Right atrium auricular region (tissue), 2 donors: ENCODE results near the gene TTL. TPM values are rescaled to one million over a fixed set of nuclear protein-coding genes. Genes with fewer than 3 reads are reported as not detected.
"Not testable (repeated sequence)": the region's sequence is repeated elsewhere in the genome, so short reads cannot be mapped to it uniquely, and the experiment has no call there.

Source experiments
- DNase-seq: peaks from one replicate; pipeline ENCODE4 v3.0.0-alpha.2; 2019; ENCODE audit warnings: low spot score
- H3K27ac ChIP-seq, 2 donors: fragments of 200-600 bp; sonication (generic); 1 replicate in 1 of 2; 2 replicates in 1 of 2; pipeline ENCODE4 v1.5.1; 2016 to 2019
- H3K27me3 ChIP-seq, 2 donors: fragments of 200-600 bp; sonication (generic); one replicate each; pipeline versions ENCODE4 v1.5.1 to v1.6.0; 2017 to 2019
- H3K36me3 ChIP-seq: fragments of 200-600 bp; sonication (generic); one replicate; pipeline ENCODE4 v1.5.1; 2016
- H3K4me1 ChIP-seq, 2 donors: fragments of 200-600 bp; sonication (generic); one replicate each; pipeline versions ENCODE4 v1.5.1 to v1.6.0; 2017 to 2019
- H3K4me3 ChIP-seq, 2 donors: fragments of 200-600 bp; sonication (generic); 1 replicate in 1 of 2; 2 replicates in 1 of 2; pipeline ENCODE4 v1.5.1; 2017 to 2019; ENCODE audit warnings: mild to moderate bottlenecking in 1 of 2, moderate library complexity in 1 of 2
- H3K9me3 ChIP-seq, 2 donors: fragments of 200-600 bp; sonication (generic); one replicate each; pipeline ENCODE4 v1.5.1; 2019
- total RNA-seq, 2 donors: library from RNA; depleted of rRNA; stranded (reverse); fragments of >200 nt; gene quantifications; one replicate each; pipeline ENCODE4 v1.1.0, GENCODE V29; 2016
- TF ChIP-seq, protein P1 (sequence below), 2 donors: fragments of 200-600 bp; sonication (generic); IDR thresholded peaks; one replicate each; pipeline ENCODE4 v1.5.1; 2019; ENCODE audit warnings: antibody characterized with exemption in 2 of 2

Gene TTL
- total RNA-seq = 10 to 100 TPM; 24.9 to 32.4 TPM

DNA sequence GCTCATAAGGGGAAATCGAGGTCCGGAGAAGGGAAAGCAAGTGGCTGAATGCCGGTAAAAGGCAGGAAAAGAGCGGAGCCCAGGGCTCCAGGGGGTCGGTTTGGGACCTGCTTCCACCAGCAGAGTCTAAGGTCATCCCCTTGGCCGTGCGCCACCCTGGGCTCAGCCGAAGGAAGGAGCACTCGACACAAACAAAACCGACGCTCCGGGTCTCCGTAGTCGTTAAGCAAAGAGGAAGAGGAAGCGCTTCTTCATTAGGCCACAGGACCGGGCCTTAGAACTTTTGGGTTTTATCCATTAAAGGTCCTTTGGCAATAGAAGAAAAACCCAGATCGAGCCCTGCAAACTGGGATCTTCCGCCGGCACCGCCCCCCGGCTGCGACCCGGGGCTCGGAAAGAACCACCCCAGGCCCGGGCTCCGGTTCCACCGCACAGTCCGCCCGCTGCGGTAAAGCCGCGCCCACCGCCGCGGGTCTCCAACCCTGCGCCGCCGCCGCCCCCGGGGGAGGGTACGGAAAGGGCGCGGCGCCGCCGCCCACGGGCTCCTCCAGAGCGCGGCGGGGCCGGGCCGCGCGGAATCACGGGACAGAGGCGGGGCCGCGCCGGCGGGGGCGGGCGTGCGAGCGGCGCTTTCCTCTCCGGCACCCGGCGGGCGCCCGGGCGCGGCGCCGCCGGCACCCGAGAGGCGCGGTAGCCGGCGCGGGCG lies at the start of gene TTL:
TTL (plus strand) TSS at position 629 of the 706 bp plus-strand sequence. CDS start 189 bp downstream, outside the sequence.
- TF ChIP-seq, protein P1, sequence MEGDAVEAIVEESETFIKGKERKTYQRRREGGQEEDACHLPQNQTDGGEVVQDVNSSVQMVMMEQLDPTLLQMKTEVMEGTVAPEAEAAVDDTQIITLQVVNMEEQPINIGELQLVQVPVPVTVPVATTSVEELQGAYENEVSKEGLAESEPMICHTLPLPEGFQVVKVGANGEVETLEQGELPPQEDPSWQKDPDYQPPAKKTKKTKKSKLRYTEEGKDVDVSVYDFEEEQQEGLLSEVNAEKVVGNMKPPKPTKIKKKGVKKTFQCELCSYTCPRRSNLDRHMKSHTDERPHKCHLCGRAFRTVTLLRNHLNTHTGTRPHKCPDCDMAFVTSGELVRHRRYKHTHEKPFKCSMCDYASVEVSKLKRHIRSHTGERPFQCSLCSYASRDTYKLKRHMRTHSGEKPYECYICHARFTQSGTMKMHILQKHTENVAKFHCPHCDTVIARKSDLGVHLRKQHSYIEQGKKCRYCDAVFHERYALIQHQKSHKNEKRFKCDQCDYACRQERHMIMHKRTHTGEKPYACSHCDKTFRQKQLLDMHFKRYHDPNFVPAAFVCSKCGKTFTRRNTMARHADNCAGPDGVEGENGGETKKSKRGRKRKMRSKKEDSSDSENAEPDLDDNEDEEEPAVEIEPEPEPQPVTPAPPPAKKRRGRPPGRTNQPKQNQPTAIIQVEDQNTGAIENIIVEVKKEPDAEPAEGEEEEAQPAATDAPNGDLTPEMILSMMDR (IDR thresholded peaks at IDR 0.05) = no peak
- DNase-seq = peak; percentile 67
- Histone ChIP-seq H3K4me1 (peaks cover 0 to 26% of the 10 kb centered on the region in 2 donors), H3K27ac (peak within 1 kb of the TSS; percentile 88 to 92), H3K27me3 (no peaks in the 10 kb centered on the region), H3K36me3 (no peaks in the 10 kb centered on the region), H3K9me3 (no peaks in the 10 kb centered on the region), H3K4me3 (peak within 1 kb of the TSS; percentile 80 to 87)

DNA sequence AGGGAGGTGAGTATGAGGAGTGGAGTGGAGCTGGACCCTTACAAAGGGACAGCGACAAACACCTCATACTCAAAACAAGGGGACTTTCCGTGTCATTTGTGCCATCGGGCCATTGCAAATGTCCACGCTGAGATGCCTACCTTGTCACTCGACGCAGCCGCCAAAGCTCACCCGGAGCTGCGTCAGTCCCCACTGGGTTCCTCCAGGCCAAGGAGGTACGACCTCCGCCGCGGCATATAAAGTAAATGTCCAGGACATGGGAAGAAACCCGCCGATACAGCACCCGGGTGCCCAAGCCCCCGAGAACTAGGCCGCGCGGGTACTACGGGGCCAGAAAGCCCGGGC lies 49.6 kb upstream of the TTL start:
- not testable (repeated sequence) for H3K36me3 ChIP-seq, H3K9me3 ChIP-seq, H3K27me3 ChIP-seq, DNase-seq, H3K4me1 ChIP-seq
- peak overlapping the region; percentile 65 to 66 for H3K4me3 ChIP-seq
- peak overlapping the region; percentile 81 to 85 for H3K27ac ChIP-seq

DNA sequence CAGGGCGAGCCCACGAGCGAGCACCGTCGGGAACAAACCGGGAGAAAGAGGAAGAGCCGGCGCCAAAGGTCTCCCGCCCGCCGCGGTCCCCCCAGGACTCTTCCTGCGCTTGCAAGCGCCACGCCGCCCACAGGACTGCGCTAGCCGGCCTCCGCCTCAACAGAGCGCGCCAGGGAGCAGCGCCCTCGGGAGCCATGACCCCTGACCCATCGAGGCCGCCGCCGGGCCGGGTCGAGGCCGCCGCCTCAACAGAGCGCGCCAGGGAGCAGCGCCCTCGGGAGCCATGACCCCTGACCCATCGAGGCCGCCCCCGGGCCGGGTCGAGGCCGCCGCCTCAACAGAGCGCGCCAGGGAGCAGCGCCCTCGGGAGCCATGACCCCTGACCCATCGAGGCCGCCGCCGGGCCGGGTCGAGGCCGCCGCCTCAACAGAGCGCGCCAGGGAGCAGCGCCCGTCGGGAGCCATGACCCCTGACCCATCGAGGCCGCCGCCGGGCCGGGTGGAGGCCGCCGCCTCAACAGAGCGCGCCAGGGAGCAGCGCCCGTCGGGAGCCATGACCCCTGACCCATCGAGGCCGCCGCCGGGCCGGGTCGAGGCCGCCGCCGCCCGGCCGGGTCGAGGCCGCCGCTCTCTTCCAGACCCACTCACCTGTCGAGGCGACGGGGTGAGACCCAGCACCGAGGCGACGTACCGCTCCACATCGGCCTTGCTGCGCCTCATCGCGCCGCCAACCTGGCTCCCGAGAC lies 49.0 kb upstream of the TTL start:
- not testable (repeated sequence) for H3K4me1 ChIP-seq, H3K36me3 ChIP-seq, H3K9me3 ChIP-seq, H3K27me3 ChIP-seq
- peak overlapping the region; percentile 81 to 85 for H3K27ac ChIP-seq
- DNase-seq = peak; percentile 61
- peak overlapping the region; percentile 65 to 66 for H3K4me3 ChIP-seq

DNA sequence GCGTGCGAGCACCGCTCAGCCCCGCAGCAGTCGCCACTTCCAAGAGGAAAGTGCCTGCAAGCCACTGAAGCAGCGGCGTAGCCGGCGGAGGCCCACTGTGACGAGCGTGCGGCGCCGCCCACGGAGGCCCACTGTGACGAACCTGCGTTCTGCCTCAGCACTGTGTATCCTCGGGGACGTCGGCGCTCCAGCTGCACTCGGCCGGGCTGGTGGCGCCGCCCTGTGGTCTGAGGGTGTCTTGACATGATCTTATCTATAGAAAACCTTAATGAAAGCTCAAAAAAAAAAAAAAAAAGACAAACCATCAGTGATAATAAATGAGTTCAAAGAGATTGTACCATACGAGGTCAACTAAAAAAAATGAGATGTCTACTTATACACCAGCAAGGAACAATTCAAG lies 48.5 kb upstream of the TTL start, which contains the start of gene RGPD8:
RGPD8 (minus strand) TSS at position 166 of the 400 bp plus-strand sequence. CDS start 192 bp downstream, outside the sequence.
- H3K27me3 ChIP-seq = not testable (repeated sequence)

DNA sequence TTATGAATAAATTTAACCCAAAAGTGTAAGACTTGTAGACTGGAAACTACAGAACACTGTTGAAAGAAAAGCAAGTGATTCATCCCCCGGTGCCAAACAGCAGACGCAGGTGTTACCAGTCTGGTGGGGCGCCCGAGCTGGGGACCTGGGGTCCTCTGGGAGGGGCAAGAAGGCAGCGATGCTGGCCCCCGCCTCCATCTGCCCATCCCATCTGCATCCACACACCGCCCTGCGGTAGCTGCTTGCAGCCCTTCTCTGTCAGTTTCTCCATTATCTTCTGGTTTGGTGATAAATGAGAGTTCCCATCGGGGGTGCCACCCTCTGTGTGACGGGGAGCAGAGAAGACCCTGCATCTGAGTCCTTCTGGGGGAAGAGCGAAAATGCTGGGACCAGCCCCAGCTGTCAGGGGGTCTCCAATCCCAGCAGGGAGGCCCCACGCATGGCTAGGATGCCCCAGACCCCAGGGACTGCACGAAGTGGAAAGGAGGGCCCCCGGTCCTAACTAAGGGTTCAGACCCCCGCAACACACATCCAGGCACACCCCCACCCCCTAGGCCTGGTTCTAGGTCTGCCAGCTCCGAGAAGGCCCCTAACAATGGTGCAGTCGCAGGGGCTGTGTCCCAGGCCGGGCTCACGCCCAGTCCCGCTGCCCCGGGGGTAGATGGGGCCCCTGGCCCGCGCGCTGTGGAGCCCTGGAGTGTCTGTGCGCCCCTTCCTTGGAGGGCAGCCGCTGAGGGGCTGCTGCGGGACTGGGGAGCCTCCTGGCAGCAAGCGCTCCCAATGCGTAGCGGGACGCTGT lies 47.8 kb upstream of the TTL start:
- H3K36me3 ChIP-seq = no peaks in the 10 kb centered on the region
- H3K4me3 ChIP-seq = no peak overlapping the region
- H3K27me3 ChIP-seq = no peaks in the 10 kb centered on the region
- no peak overlapping the region for H3K27ac ChIP-seq
- no peaks in the 10 kb centered on the region for H3K4me1 ChIP-seq
- no peaks in the 10 kb centered on the region for H3K9me3 ChIP-seq
- TF ChIP-seq, protein P1 (IDR thresholded peaks at IDR 0.05) = no peak
- DNase-seq = no peak

More for the DNA sequence above, 48.5 kb upstream of the TTL start, which contains the start of gene RGPD8:
- peak within 1 kb of the TSS; percentile 65 to 66 for H3K4me3 ChIP-seq
- H3K36me3 ChIP-seq, H3K9me3 ChIP-seq, H3K4me1 ChIP-seq: not testable (repeated sequence)
- peak; percentile 92 for DNase-seq
- peak within 1 kb of the TSS; percentile 81 to 85 for H3K27ac ChIP-seq
- TF ChIP-seq, protein P1 (IDR thresholded peaks at IDR 0.05) = peak; percentile 42 to 64

DNA sequence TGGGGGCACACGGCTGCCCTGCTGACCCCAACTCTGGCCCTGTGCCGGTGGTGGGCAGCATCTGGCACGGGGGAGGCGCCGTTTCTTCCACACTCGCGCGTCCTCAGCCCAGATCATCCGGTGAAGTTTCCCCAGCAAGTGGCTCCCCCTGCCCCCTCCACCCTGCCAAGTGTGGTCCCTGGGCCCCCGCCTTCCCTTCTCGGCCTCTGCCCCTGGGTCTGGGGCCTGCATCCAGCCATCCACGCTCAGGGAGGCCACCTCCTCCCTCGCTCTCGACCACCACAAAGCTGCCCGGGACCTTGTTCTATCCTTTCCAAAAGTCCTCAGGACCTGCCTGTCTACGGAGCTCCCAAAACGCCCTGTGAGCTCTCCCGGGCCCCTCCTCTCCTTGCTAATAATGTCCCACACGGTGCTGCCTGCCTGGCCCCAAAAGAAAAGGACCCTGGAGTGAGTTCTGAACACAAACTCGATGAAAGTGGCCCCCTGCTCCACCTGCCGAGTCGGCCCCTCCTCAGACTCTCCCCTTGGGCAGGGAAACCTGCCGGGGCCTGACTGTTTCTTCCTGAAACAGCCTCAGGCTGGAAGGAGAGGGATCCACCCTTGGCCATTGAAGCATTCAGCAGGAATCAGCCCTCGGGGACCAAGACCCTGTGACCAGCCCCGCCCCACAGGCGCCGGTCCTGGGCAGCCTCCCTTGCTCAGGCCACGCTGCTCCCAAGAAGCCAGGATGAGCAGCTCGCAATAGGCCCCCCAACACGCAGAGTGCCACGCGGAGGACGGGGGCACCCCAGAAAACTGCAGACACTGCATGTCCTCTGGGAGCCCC lies 46.9 kb upstream of the TTL start:
- H3K4me1 ChIP-seq, H3K27me3 ChIP-seq, H3K9me3 ChIP-seq, H3K4me3 ChIP-seq, H3K36me3 ChIP-seq, H3K27ac ChIP-seq, DNase-seq: not testable (repeated sequence)

DNA sequence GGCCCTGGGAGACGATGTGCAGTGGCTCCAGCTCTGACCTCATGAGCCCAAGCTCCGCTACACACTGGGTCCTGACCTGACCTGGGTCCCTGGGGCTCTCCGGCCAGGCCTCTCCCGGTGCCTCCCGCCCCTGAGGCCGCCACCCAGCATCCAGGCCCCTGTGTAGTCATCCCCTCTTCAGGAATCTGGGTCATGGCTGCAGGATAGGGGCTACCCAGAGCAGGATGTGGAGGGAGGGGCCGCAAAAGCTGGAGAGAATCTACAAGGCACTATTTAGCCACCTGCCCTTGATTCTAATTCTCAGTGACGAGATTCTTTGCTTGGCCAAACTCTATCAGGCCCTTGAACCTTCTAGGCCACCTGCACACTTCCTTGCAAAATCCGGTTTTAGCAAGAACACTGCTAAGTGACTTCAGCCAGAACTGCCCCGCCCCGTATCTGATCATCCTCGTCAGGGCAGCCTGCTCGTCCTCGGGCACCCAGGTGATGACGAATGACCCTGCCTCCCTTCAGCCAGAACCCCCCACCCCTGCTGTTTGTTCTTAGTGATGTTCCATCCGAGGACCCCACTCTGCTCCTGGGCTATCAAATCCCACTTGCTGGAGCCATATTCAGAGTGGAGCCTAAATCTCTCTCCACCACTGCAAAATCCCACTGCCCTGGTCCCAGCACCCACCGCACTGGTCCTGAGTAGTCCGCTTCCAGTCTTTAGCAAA lies 46.1 kb upstream of the TTL start:
- not testable (repeated sequence) for H3K27ac ChIP-seq, H3K4me1 ChIP-seq, H3K27me3 ChIP-seq, H3K4me3 ChIP-seq, DNase-seq, H3K9me3 ChIP-seq, H3K36me3 ChIP-seq

DNA sequence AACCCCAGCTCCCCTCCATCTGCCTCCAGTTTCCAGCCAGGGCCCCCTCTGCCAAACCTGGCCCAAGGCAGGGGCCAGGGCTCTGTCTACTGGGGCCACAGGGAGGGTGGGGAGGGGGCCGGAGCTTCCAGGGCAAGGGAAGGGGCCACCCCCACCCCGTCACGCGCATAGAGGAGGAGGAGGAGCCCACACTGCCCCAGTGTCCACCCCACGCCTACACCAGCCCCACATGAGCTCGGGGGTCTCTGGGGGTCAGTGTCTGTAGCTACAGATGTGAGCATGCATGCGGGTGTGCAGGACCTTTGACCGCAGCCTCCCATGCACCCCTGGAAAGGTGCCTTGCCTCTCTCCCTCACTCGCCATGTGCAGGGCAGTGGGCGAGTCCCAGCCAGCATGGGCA lies 45.0 kb upstream of the TTL start:
- not testable (repeated sequence) for H3K4me1 ChIP-seq, DNase-seq, H3K27ac ChIP-seq, H3K27me3 ChIP-seq, H3K9me3 ChIP-seq, H3K36me3 ChIP-seq, H3K4me3 ChIP-seq

DNA sequence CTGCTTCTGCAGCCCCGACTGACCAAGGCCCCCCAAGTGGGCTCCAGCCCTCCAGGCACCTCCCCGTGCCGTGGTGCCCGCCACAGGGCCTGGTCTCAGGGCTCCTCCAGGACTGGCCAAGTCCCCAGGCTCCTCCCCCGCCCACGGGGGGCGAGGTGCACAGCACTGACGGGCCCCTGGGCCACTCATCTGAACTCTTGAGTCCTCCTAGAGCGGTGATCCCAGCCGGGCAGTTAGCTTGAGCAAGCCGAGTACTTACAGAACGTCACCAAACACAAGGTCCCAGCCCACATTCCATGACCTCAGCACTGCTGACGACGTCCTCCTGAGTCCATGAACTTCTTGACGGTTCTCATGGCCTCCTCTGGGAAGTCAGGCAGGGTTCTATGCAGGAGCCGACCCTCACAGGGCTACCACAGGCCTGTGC lies 44.5 kb upstream of the TTL start:
- H3K9me3 ChIP-seq, DNase-seq, H3K4me3 ChIP-seq, H3K4me1 ChIP-seq, H3K27ac ChIP-seq, H3K27me3 ChIP-seq, H3K36me3 ChIP-seq: not testable (repeated sequence)
